ENCODE measurements around the gene ADCY5.
"Not testable (repeated sequence)": the region's sequence is repeated elsewhere in the genome, so short reads cannot be mapped to it uniquely, and the experiment has no call there.

ADCY5 gene

GRCh38 chr3:123448536-123449101 is at the start of gene ADCY5:
Gene ADCY5 (minus strand): TSS chr3:123449090. CDS start chr3:123448545, 545 bp downstream.
- Mint-ChIP-seq H3K4me3 (peak within 1 kb of the TSS; percentile 53), H3K4me1 (ENCODE audit: low read depth) (no peaks in the 10 kb centered on the region), H3K27ac (no peak within 1 kb of the TSS)

GRCh38 chr3:123493912-123494311 is 45.0 kb upstream of the ADCY5 start:
- H3K27ac Mint-ChIP-seq, result no peak overlapping the region
- no peaks in the 10 kb centered on the region for H3K27me3 Mint-ChIP-seq
- intact Hi-C loops (cut with micrococcal nuclease), result no loop called here
- H3K9me3 Mint-ChIP-seq, result no peaks in the 10 kb centered on the region
- no peak overlapping the region for H3K4me3 Mint-ChIP-seq
- H3K4me1 Mint-ChIP-seq (ENCODE audit: low read depth), result no peaks in the 10 kb centered on the region
- peaks cover 80% of the 10 kb centered on the region for H3K36me3 Mint-ChIP-seq (ENCODE audit: low read depth)

More at GRCh38 chr3:123448536-123449101, at the start of gene ADCY5:
- intact Hi-C loops (cut with micrococcal nuclease), result loop anchor here (5.0 kb wide), 1 partner anchor 109 kb away; no protein-coding TSS in a partner anchor
- Mint-ChIP-seq H3K27me3 (peaks cover 77% of the 10 kb centered on the region), H3K36me3 (ENCODE audit: low read depth) (no peaks in the 10 kb centered on the region), H3K9me3 (no peaks in the 10 kb centered on the region)

GRCh38 chr3:123491966-123492587 is 43.2 kb upstream of the ADCY5 start:
- intact Hi-C loops (cut with micrococcal nuclease), result no loop called here
- H3K36me3 Mint-ChIP-seq (ENCODE audit: low read depth), result peaks cover 62% of the 10 kb centered on the region
- no peak overlapping the region for H3K4me3 Mint-ChIP-seq
- peaks cover 6% of the 10 kb centered on the region for H3K4me1 Mint-ChIP-seq (ENCODE audit: low read depth)
- no peak overlapping the region for H3K27ac Mint-ChIP-seq
- H3K9me3 Mint-ChIP-seq, result no peaks in the 10 kb centered on the region
- H3K27me3 Mint-ChIP-seq, result no peaks in the 10 kb centered on the region

GRCh38 chr3:123489400-123490004 is 40.6 kb upstream of the ADCY5 start:
- Mint-ChIP-seq H3K9me3 (no peaks in the 10 kb centered on the region), H3K4me1 (ENCODE audit: low read depth) (peaks cover 6% of the 10 kb centered on the region), H3K36me3 (ENCODE audit: low read depth) (peaks cover 36% of the 10 kb centered on the region), H3K27me3 (peaks cover 3% of the 10 kb centered on the region), H3K4me3 (no peak overlapping the region), H3K27ac (no peak overlapping the region)
- intact Hi-C loops (cut with micrococcal nuclease), result loop anchor here (1.0 kb wide), 1 partner anchor 160 kb away; no protein-coding TSS in a partner anchor

GRCh38 chr3:123488645-123489347 is 39.9 kb upstream of the ADCY5 start:
- Mint-ChIP-seq H3K36me3 (ENCODE audit: low read depth) (peaks cover 29% of the 10 kb centered on the region), H3K9me3 (no peaks in the 10 kb centered on the region), H3K27ac (no peak overlapping the region), H3K4me1 (ENCODE audit: low read depth) (peaks cover 6% of the 10 kb centered on the region), H3K27me3 (peaks cover 3% of the 10 kb centered on the region), H3K4me3 (no peak overlapping the region)
- intact Hi-C loops (cut with micrococcal nuclease), result loop anchor here (1.0 kb wide), 1 partner anchor 159 kb away; no protein-coding TSS in a partner anchor

- H3K27ac Mint-ChIP-seq; H3K9me3 Mint-ChIP-seq; intact Hi-C loops (cut with micrococcal nuclease); H3K4me3 Mint-ChIP-seq; H3K4me1 Mint-ChIP-seq (ENCODE audit: low read depth); H3K27me3 Mint-ChIP-seq: not testable (repeated sequence)
- H3K36me3 Mint-ChIP-seq (ENCODE audit: low read depth), result peaks cover 17% of the 10 kb centered on the region
These were observed 38.2 kb upstream of the ADCY5 start for GRCh38 chr3:123487063-123487462.

GRCh38 chr3:123486460-123486859 is 37.6 kb upstream of the ADCY5 start:
- Mint-ChIP-seq H3K27me3 (peaks cover 3% of the 10 kb centered on the region), H3K27ac (no peak overlapping the region), H3K36me3 (ENCODE audit: low read depth) (peaks cover 13% of the 10 kb centered on the region), H3K9me3 (no peaks in the 10 kb centered on the region), H3K4me1 (ENCODE audit: low read depth) (peaks cover 6% of the 10 kb centered on the region), H3K4me3 (no peak overlapping the region)
- intact Hi-C loops (cut with micrococcal nuclease), result no loop called here

- intact Hi-C loops (cut with micrococcal nuclease), result no loop called here
- Mint-ChIP-seq H3K27me3 (peaks cover 3% of the 10 kb centered on the region), H3K9me3 (no peaks in the 10 kb centered on the region), H3K4me1 (ENCODE audit: low read depth) (peaks cover 6% of the 10 kb centered on the region), H3K27ac (no peak overlapping the region), H3K36me3 (ENCODE audit: low read depth) (peaks cover 4% of the 10 kb centered on the region), H3K4me3 (no peak overlapping the region)
These were observed 36.7 kb upstream of the ADCY5 start for GRCh38 chr3:123485551-123485950.

- Mint-ChIP-seq H3K27me3 (peaks cover 3% of the 10 kb centered on the region), H3K27ac (no peak overlapping the region), H3K4me3 (no peak overlapping the region), H3K9me3 (no peaks in the 10 kb centered on the region), H3K4me1 (ENCODE audit: low read depth) (peaks cover 6% of the 10 kb centered on the region), H3K36me3 (ENCODE audit: low read depth) (no peaks in the 10 kb centered on the region)
- intact Hi-C loops (cut with micrococcal nuclease), result no loop called here
These were observed 34.3 kb upstream of the ADCY5 start for GRCh38 chr3:123483146-123483545.

GRCh38 chr3:123481722-123482457 is 33.0 kb upstream of the ADCY5 start:
- H3K4me1 Mint-ChIP-seq (ENCODE audit: low read depth), result no peaks in the 10 kb centered on the region
- no peak overlapping the region for H3K4me3 Mint-ChIP-seq
- no peak overlapping the region for H3K27ac Mint-ChIP-seq
- intact Hi-C loops (cut with micrococcal nuclease), result no loop called here
- H3K36me3 Mint-ChIP-seq (ENCODE audit: low read depth), result no peaks in the 10 kb centered on the region
- H3K9me3 Mint-ChIP-seq, result no peaks in the 10 kb centered on the region
- peaks cover 5% of the 10 kb centered on the region for H3K27me3 Mint-ChIP-seq

GRCh38 chr3:123481071-123481470 is 32.2 kb upstream of the ADCY5 start:
- H3K4me1 Mint-ChIP-seq (ENCODE audit: low read depth), result no peaks in the 10 kb centered on the region
- H3K9me3 Mint-ChIP-seq, result no peaks in the 10 kb centered on the region
- H3K4me3 Mint-ChIP-seq, result no peak overlapping the region
- no peak overlapping the region for H3K27ac Mint-ChIP-seq
- intact Hi-C loops (cut with micrococcal nuclease), result no loop called here
- peaks cover 5% of the 10 kb centered on the region for H3K27me3 Mint-ChIP-seq
- H3K36me3 Mint-ChIP-seq (ENCODE audit: low read depth), result no peaks in the 10 kb centered on the region

- Mint-ChIP-seq H3K27ac (no peak overlapping the region), H3K9me3 (no peaks in the 10 kb centered on the region), H3K36me3 (ENCODE audit: low read depth) (no peaks in the 10 kb centered on the region), H3K27me3 (peaks cover 9% of the 10 kb centered on the region), H3K4me3 (no peak overlapping the region), H3K4me1 (ENCODE audit: low read depth) (peaks cover 2% of the 10 kb centered on the region)
- intact Hi-C loops (cut with micrococcal nuclease), result no loop called here
These were observed 31.5 kb upstream of the ADCY5 start for GRCh38 chr3:123480428-123480827.

- no peaks in the 10 kb centered on the region for H3K36me3 Mint-ChIP-seq (ENCODE audit: low read depth)
- intact Hi-C loops (cut with micrococcal nuclease), result no loop called here
- peaks cover 7% of the 10 kb centered on the region for H3K4me1 Mint-ChIP-seq (ENCODE audit: low read depth)
- H3K27me3 Mint-ChIP-seq, result peaks cover 11% of the 10 kb centered on the region
- H3K9me3 Mint-ChIP-seq, result no peaks in the 10 kb centered on the region
- H3K27ac Mint-ChIP-seq, result no peak overlapping the region
- no peak overlapping the region for H3K4me3 Mint-ChIP-seq
These were observed 31.0 kb upstream of the ADCY5 start for GRCh38 chr3:123479891-123480290.
